AG04450 (cell line): ENCODE data around the gene ZNF827. TPM values are rescaled to one million over a fixed set of nuclear protein-coding genes. Genes with fewer than 3 reads are reported as not detected.

Source experiments
- CTCF ChIA-PET: fragments of 300-600, 350-600 bp; formaldehyde crosslinking; extraction: SDS; loops from one replicate; lab custom pipeline; 2022; ENCODE audit warnings: antibody characterized with exemption, inconsistent platforms; lab: Charles Lee
- POLR2A ChIA-PET: fragments of 350-600 bp; formaldehyde crosslinking; extraction: SDS; loops from one replicate; lab custom pipeline; 2021; ENCODE audit warnings: antibody characterized with exemption, inconsistent platforms; lab: Yijun Ruan, JAX
- DNase-seq: peaks from one replicate; pipeline ENCODE4 v3.0.0-alpha.2; 2011; ENCODE audit warnings: low read depth, low spot score
- H3K27ac ChIP-seq: one replicate; pipeline ENCODE4 v1.5.1; 2012; ENCODE audit warnings: low read depth, low read length, control low read depth
- H3K27me3 ChIP-seq: one replicate; pipeline ENCODE4 v1.6.0; 2012; ENCODE audit warnings: low read length; ENCODE audit not compliant: control insufficient read depth, insufficient read depth
- H3K4me3 ChIP-seq: 2 replicates; pipeline ENCODE4 v1.5.1; 2011; ENCODE audit warnings: mild to moderate bottlenecking, low read depth, low read length, control low read depth
- H3K9me3 ChIP-seq: 2 replicates; pipeline ENCODE4 v1.5.1; 2012; ENCODE audit warnings: low read length; ENCODE audit not compliant: control insufficient read depth, insufficient read depth
- CTCF ChIP-seq: IDR thresholded peaks from 2 replicates; pipeline ENCODE4 v1.5.1; 2011; ENCODE audit warnings: low read depth, low read length, control low read depth, inconsistent platforms
- polyA plus RNA-seq: library from polyadenylated mRNA; depleted of rRNA; stranded (reverse); fragments of >200 nt; gene quantifications from 2 replicates; pipeline ENCODE4 v1.2.3, GENCODE V29; 2011

ZNF827 gene
- polyA plus RNA-seq, 1 experiment = 9.8 TPM

- POLR2A ChIA-PET = no interaction called here
- Histone ChIP-seq H3K27ac (no peak overlapping the region), H3K9me3 (no peaks in the 10 kb centered on the region), H3K4me3 (no peak overlapping the region), H3K27me3 (no peaks in the 10 kb centered on the region)
- CTCF ChIA-PET = no interaction called here
- no peak for DNase-seq
- TF ChIP-seq CTCF = no peak
These were observed 218.0 kb downstream of the ZNF827 start for GRCh38 chr4:145720656-145721055.

- Histone ChIP-seq H3K9me3 (no peaks in the 10 kb centered on the region), H3K27ac (no peak overlapping the region), H3K4me3 (no peak overlapping the region), H3K27me3 (no peaks in the 10 kb centered on the region)
- no peak for TF ChIP-seq CTCF
- no peak for DNase-seq
- ChIA-PET POLR2A (no interaction called here), CTCF (no interaction called here)
These were observed 218.6 kb downstream of the ZNF827 start for GRCh38 chr4:145719752-145720624.

GRCh38 chr4:145716661-145717200 lies 221.9 kb downstream of the ZNF827 start:
- ChIA-PET POLR2A (no interaction called here), CTCF (no interaction called here)
- Histone ChIP-seq H3K4me3 (no peak overlapping the region), H3K9me3 (no peaks in the 10 kb centered on the region), H3K27ac (no peak overlapping the region), H3K27me3 (no peaks in the 10 kb centered on the region)
- no peak for TF ChIP-seq CTCF
- DNase-seq = no peak

- ChIA-PET POLR2A (no interaction called here), CTCF (no interaction called here)
- H3K27me3 ChIP-seq = no peaks in the 10 kb centered on the region
- peak; percentile 6 for DNase-seq
- TF ChIP-seq CTCF = no peak
- no peaks in the 10 kb centered on the region for H3K9me3 ChIP-seq
- H3K27ac ChIP-seq = no peak overlapping the region
- H3K4me3 ChIP-seq = no peak overlapping the region
These were observed 222.4 kb downstream of the ZNF827 start for GRCh38 chr4:145716200-145716599.

- Histone ChIP-seq H3K27ac (peak overlapping the region; percentile 25), H3K9me3 (no peaks in the 10 kb centered on the region), H3K27me3 (no peaks in the 10 kb centered on the region), H3K4me3 (no peak overlapping the region)
- DNase-seq = peak; percentile 88
- ChIA-PET POLR2A (interaction anchor here (0.7 to 1.0 kb wide), 2 partner anchors 25 to 30 kb away, joined by 5 to 7 read pairs; partner anchors contain the start of gene C4orf51), CTCF (no interaction called here)
- TF ChIP-seq CTCF = no peak
These were observed 228.8 kb downstream of the ZNF827 start for GRCh38 chr4:145709843-145710242.
